BLaER1 treated with 17β-estradiol and CSF1 and Interleukin-3, amounts not matched to agents 10 nM and 100 nM (cell line): ENCODE measurements around the gene MON2.

Experiments
- H3K27ac ChIP-seq, 11 experiments: shearing (Covaris generic); formaldehyde crosslinking; 2 replicates each; pipeline ENCODE4 v1.8.1; 2022
- H3K27me3 ChIP-seq, 11 experiments: shearing (Covaris generic); formaldehyde crosslinking; 2 replicates each; pipeline ENCODE4 v1.8.1; 2022
- H3K36me3 ChIP-seq, 11 experiments: shearing (Covaris generic); formaldehyde crosslinking; 2 replicates each; pipeline ENCODE4 v1.8.1; 2022
- H3K4me1 ChIP-seq, 10 experiments: shearing (Covaris generic); formaldehyde crosslinking; 2 replicates each; pipeline ENCODE4 v1.8.1; 2022
- H3K4me2 ChIP-seq, 11 experiments: shearing (Covaris generic); formaldehyde crosslinking; 2 replicates each; pipeline ENCODE4 v1.8.1; 2022
- H3K4me3 ChIP-seq, 10 experiments: shearing (Covaris generic); formaldehyde crosslinking; 2 replicates each; pipeline ENCODE4 v1.8.1; 2022
- H3K9ac ChIP-seq, 11 experiments: shearing (Covaris generic); formaldehyde crosslinking; 2 replicates each; pipeline ENCODE4 v1.8.1; 2022
- H3K9me3 ChIP-seq, 11 experiments: shearing (Covaris generic); formaldehyde crosslinking; replicated peaks in 1 of 11; 2 replicates each; pipeline ENCODE4 v1.8.1; 2022
- H4K20me1 ChIP-seq, 11 experiments: shearing (Covaris generic); formaldehyde crosslinking; 2 replicates each; pipeline ENCODE4 v1.8.1; 2022
- Cebpa-rat ChIP-seq, 11 experiments: shearing (Covaris generic); IDR thresholded peaks; 2 replicates each; pipeline ENCODE4 v1.8.1; 2022

MON2 gene

DNA sequence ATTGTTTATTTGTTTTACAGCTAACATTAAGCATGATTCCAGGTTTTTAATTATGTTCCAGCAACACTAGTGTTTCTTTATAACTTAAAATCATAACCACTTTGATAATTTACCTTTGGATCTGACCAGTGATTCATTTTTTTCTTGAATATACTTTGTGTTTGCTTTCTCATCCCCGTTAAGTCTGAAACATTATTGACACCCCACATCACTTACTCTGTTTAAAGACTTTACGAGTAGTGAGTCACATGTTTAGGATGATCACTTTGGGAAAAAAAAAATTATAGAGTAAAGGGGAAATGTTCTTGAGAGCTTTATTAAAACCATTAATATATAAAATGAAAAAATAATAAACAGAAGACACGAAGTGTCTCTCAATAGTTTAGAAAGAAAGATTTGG lies 132.2 kb downstream of the MON2 start:
- Histone ChIP-seq H3K27me3 (no peaks in the 10 kb centered on the region), H3K27ac (no peak overlapping the region), H3K9me3 (no peaks in the 10 kb centered on the region), H3K36me3 (peaks cover 0 to 8% (median 0%) of the 10 kb centered on the region in 11 experiments; a peak in 4 of 22 replicates), H4K20me1 (no peaks in the 10 kb centered on the region), H3K9ac (no peak overlapping the region), H3K4me2 (no peak overlapping the region), H3K4me3 (no peak overlapping the region), H3K4me1 (peaks cover 5 to 21% (median 9%) of the 10 kb centered on the region in 10 experiments; a peak in 19 of 20 replicates)
- no peak for TF ChIP-seq Cebpa-rat (IDR thresholded peaks at IDR 0.05)

GRCh38 chr12:62599854-62600437 lies 133.3 kb downstream of the MON2 start:
- Histone ChIP-seq H4K20me1 (peaks cover 0 to 7% (median 0%) of the 10 kb centered on the region in 11 experiments; a peak in 5 of 22 replicates), H3K4me2 (0 out of 22 replicates have a peak overlapping the region, but pooled peaks of 1 of the 11 experiments have one; percentile 94), H3K27me3 (no peaks in the 10 kb centered on the region)

GRCh38 chr12:62601765-62602164 lies 135.1 kb downstream of the MON2 start:
- Histone ChIP-seq H3K4me3 (peak overlapping the region; percentile 65 to 93 (median 82)), H3K9ac (peak overlapping the region; percentile 96 to 100 (median 99)), H3K4me2 (peak overlapping the region; percentile 71 to 94 (median 81)), H3K27ac (peak overlapping the region; percentile 97 to 100 (median 100)), H3K4me1 (peaks cover 14 to 39% (median 24%) of the 10 kb centered on the region in 10 experiments), H3K9me3 (no peaks in the 10 kb centered on the region), H3K27me3 (no peaks in the 10 kb centered on the region), H4K20me1 (peaks cover 0 to 23% (median 9%) of the 10 kb centered on the region in 11 experiments; a peak in 5 of 22 replicates), H3K36me3 (peaks cover 0 to 11% (median 0%) of the 10 kb centered on the region in 11 experiments; a peak in 3 of 22 replicates)
- TF ChIP-seq Cebpa-rat (IDR thresholded peaks at IDR 0.05), result no peak

More at GRCh38 chr12:62599854-62600437, 133.3 kb downstream of the MON2 start:
- Histone ChIP-seq H3K36me3 (peaks cover 0 to 7% (median 0%) of the 10 kb centered on the region in 11 experiments; a peak in 4 of 22 replicates), H3K4me1 (peaks cover 10 to 27% (median 13%) of the 10 kb centered on the region in 10 experiments), H3K27ac (no peak overlapping the region), H3K9ac (no peak overlapping the region), H3K4me3 (no peak overlapping the region), H3K9me3 (no peaks in the 10 kb centered on the region)
- no peak for TF ChIP-seq Cebpa-rat (IDR thresholded peaks at IDR 0.05)

DNA sequence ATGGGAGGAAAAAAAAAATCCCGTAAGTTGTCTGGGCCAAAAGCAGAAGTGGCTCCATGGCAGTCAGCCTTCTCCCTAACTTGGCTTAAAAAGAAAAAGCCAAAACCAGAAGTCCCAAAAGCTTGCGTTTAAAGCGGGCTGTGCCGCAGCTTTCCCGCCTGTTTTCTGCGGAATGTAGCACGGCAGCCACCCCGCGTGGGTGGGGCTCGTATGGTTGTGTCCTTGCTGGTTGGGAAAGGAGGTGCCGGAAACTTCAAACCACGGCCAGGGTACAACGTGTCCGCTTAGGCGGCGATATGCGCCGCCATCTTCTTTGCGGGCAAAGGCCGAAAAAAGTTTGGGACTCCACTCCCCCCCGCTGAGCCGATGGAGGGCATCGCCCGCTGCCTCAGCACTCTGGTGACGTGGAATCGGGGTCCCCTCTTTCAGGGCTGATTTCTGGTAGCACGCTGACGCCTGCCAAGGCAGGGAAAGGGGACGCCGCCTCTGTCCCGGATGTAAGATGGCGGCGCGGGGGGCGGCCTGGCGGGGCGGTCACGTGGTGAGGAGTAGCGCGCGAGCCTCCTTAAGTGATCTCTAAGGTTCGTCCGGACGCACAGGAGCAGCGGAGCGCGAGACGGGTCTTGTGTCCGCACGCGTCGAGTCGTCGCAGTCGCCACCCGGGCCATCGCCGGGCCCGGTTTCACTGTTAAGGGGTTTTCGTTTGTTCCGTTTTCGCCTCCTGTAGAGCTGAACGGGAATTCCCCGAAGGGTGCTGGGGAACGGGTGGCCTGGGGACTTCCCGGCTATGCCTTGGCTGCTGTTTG lies 135.8 kb downstream of the MON2 start:
- H3K9me3 ChIP-seq, result no peaks in the 10 kb centered on the region
- no peaks in the 10 kb centered on the region for H3K27me3 ChIP-seq
- H3K4me1 ChIP-seq, result peaks cover 14 to 39% (median 24%) of the 10 kb centered on the region in 10 experiments
- H3K4me3 ChIP-seq, result peak overlapping the region; percentile 65 to 93 (median 82)
- H3K9ac ChIP-seq, result peak overlapping the region; percentile 96 to 100 (median 99)
- peaks cover 0 to 27% (median 9%) of the 10 kb centered on the region in 11 experiments; a peak in 5 of 22 replicates for H4K20me1 ChIP-seq
- peaks cover 0 to 11% (median 0%) of the 10 kb centered on the region in 11 experiments; a peak in 3 of 22 replicates for H3K36me3 ChIP-seq
- TF ChIP-seq Cebpa-rat (IDR thresholded peaks at IDR 0.05), result no peak
- peak overlapping the region; percentile 71 to 94 (median 81) for H3K4me2 ChIP-seq
- H3K27ac ChIP-seq, result peak overlapping the region; percentile 97 to 100 (median 100)

- Histone ChIP-seq H4K20me1 (peaks cover 0 to 28% (median 9%) of the 10 kb centered on the region in 11 experiments; a peak in 5 of 22 replicates), H3K9me3 (no peaks in the 10 kb centered on the region), H3K4me1 (peaks cover 14 to 39% (median 24%) of the 10 kb centered on the region in 10 experiments), H3K4me2 (peak overlapping the region; percentile 71 to 94 (median 81)), H3K27ac (peak overlapping the region; percentile 97 to 100 (median 100)), H3K4me3 (peak overlapping the region; percentile 65 to 93 (median 82)), H3K9ac (peak overlapping the region; percentile 96 to 100 (median 99)), H3K27me3 (no peaks in the 10 kb centered on the region), H3K36me3 (peaks cover 0 to 18% (median 0%) of the 10 kb centered on the region in 11 experiments; a peak in 4 of 22 replicates)
- no peak for TF ChIP-seq Cebpa-rat (IDR thresholded peaks at IDR 0.05)
Measured at GRCh38 chr12:62603061-62603810, 136.6 kb downstream of the MON2 start.

DNA sequence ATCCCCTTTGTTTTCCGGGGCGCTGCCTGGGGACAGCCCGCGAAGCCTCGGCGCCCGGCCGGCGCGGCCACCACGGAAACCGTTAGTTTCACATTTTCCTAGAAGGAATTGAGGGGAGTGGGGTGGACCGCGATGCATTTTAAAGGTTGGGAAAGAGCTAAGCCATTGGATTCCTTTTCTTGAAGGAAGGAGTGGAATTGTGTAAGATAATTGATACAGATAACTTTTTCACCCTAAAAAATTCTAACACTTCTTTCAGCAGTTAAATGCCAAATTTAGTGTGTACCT lies 137.1 kb downstream of the MON2 start:
- Histone ChIP-seq H3K27me3 (no peaks in the 10 kb centered on the region), H3K4me1 (peaks cover 14 to 39% (median 24%) of the 10 kb centered on the region in 10 experiments), H3K9me3 (no peaks in the 10 kb centered on the region), H3K9ac (peak overlapping the region; percentile 96 to 100 (median 99)), H3K36me3 (peaks cover 0 to 23% (median 0%) of the 10 kb centered on the region in 11 experiments; a peak in 6 of 22 replicates), H3K27ac (peak overlapping the region; percentile 97 to 100 (median 100)), H3K4me3 (peak overlapping the region; percentile 65 to 93 (median 82)), H3K4me2 (peak overlapping the region; percentile 71 to 94 (median 81)), H4K20me1 (peaks cover 0 to 33% (median 9%) of the 10 kb centered on the region in 11 experiments; a peak in 6 of 22 replicates)
- no peak for TF ChIP-seq Cebpa-rat (IDR thresholded peaks at IDR 0.05)

DNA sequence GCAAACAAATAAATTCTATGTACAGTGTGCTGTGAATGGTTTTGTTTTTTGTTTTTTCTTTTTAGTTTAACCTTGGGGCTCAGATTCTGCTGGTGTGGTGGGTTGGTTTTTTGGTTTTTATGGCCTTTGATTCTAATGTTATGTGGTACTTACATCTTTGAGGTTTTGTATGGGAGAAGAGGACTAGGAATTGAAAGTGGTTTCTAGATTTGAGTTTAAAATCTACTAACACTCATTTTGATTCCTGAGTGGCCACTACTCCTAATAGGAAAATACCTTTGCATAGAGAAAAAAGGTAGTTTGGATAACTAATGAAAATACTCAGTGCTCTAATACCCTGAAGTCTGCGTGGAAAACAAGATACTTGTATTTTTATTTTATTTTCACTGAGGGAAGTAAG lies 137.7 kb downstream of the MON2 start:
- peak overlapping the region; percentile 65 to 93 (median 82) for H3K4me3 ChIP-seq
- peak overlapping the region; percentile 71 to 94 (median 81) for H3K4me2 ChIP-seq
- H3K27ac ChIP-seq, result peak overlapping the region; percentile 97 to 100 (median 100)
- no peaks in the 10 kb centered on the region for H3K9me3 ChIP-seq
- TF ChIP-seq Cebpa-rat (IDR thresholded peaks at IDR 0.05), result no peak
- no peaks in the 10 kb centered on the region for H3K27me3 ChIP-seq
- peak overlapping the region; percentile 96 to 100 (median 99) for H3K9ac ChIP-seq
- H3K4me1 ChIP-seq, result peaks cover 14 to 39% (median 24%) of the 10 kb centered on the region in 10 experiments
- H4K20me1 ChIP-seq, result peaks cover 0 to 34% (median 9%) of the 10 kb centered on the region in 11 experiments; a peak in 6 of 22 replicates
- peaks cover 0 to 26% (median 0%) of the 10 kb centered on the region in 11 experiments; a peak in 6 of 22 replicates for H3K36me3 ChIP-seq

DNA sequence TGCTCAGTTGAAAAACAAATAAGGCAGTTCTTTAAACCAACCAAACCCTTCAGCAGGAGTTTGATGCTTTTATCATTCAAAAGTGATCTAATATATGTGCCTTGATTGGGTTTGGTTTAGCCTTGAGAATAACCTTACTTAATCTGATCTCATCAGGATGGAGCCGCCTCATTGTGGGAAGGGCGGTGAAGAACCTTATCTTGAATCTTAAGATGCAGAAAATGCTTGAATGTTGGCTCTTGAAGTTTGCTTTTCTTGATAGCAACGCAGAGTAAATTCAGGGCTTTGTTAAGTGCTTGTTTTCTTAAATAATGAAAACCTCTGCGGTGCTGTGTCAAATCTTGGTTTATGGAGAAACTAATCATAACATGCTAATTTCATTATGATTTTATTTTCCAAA lies 138.2 kb downstream of the MON2 start:
- no peaks in the 10 kb centered on the region for H3K9me3 ChIP-seq
- H3K4me1 ChIP-seq, result peaks cover 14 to 39% (median 24%) of the 10 kb centered on the region in 10 experiments
- H3K4me3 ChIP-seq, result peak overlapping the region; percentile 65 to 93 (median 82)
- no peak for TF ChIP-seq Cebpa-rat (IDR thresholded peaks at IDR 0.05)
- H3K4me2 ChIP-seq, result peak overlapping the region; percentile 71 to 94 (median 81)
- H3K27me3 ChIP-seq, result no peaks in the 10 kb centered on the region
- peak overlapping the region; percentile 96 to 100 (median 99) for H3K9ac ChIP-seq
- peak overlapping the region; percentile 97 to 100 (median 100); a peak in 14 of 22 replicates for H3K27ac ChIP-seq
- peaks cover 0 to 26% (median 0%) of the 10 kb centered on the region in 11 experiments; a peak in 6 of 22 replicates for H3K36me3 ChIP-seq
- H4K20me1 ChIP-seq, result peaks cover 0 to 34% (median 9%) of the 10 kb centered on the region in 11 experiments; a peak in 6 of 22 replicates
